ENCODE measurements around the gene KIF16B. TPM values are rescaled to one million over a fixed set of nuclear protein-coding genes. Genes with fewer than 3 reads are reported as not detected.

KIF16B gene
- total RNA-seq, 2 experiments from 2014 or later = 3.5 to 4.2 TPM

DNA sequence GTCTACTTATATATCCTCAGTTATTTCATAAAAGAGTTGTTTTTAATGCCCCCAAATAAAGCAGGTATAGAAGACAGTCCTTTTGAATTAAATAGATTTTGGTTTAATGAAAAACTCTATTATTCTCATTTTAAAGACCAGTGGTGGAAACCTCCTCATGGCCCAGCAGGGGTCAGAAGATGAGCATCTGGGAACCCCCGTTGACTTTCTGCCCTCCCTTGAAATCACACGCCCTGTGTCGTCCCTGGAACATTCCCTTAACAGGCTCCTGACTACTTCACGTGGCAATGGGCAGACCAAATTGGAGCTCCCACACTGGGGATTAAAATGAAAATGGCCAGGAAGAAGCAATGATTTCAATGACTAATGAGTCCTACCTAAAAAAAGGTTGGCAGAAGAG is 220.9 kb downstream of the KIF16B start:
- no peak overlapping the region for H3K27ac Mint-ChIP-seq
- TF ChIP-seq, protein P1, sequence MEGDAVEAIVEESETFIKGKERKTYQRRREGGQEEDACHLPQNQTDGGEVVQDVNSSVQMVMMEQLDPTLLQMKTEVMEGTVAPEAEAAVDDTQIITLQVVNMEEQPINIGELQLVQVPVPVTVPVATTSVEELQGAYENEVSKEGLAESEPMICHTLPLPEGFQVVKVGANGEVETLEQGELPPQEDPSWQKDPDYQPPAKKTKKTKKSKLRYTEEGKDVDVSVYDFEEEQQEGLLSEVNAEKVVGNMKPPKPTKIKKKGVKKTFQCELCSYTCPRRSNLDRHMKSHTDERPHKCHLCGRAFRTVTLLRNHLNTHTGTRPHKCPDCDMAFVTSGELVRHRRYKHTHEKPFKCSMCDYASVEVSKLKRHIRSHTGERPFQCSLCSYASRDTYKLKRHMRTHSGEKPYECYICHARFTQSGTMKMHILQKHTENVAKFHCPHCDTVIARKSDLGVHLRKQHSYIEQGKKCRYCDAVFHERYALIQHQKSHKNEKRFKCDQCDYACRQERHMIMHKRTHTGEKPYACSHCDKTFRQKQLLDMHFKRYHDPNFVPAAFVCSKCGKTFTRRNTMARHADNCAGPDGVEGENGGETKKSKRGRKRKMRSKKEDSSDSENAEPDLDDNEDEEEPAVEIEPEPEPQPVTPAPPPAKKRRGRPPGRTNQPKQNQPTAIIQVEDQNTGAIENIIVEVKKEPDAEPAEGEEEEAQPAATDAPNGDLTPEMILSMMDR (IDR thresholded peaks at IDR 0.05) = no peak
- peaks cover 1% of the 10 kb centered on the region for H3K36me3 Mint-ChIP-seq (ENCODE audit: low read depth)
- POLR2A ChIA-PET = no interaction called here
- intact Hi-C loops (cut with micrococcal nuclease) = no loop called here
- ATAC-seq (no peak), DNase-seq (no peak)
- no peaks in the 10 kb centered on the region for H3K9me3 Mint-ChIP-seq
- CTCF ChIA-PET = no interaction called here
- no peaks in the 10 kb centered on the region for H3K4me1 Mint-ChIP-seq (ENCODE audit: low read depth)
- no peaks in the 10 kb centered on the region for H3K27me3 Mint-ChIP-seq
- no peak overlapping the region for H3K4me3 Mint-ChIP-seq

- no peak for ATAC-seq
- intact Hi-C loops (cut with micrococcal nuclease) = no loop called here
- H3K9me3 Mint-ChIP-seq = no peaks in the 10 kb centered on the region
- DNase-seq = no peak
- no peak overlapping the region for H3K4me3 Mint-ChIP-seq
- peaks cover 1% of the 10 kb centered on the region for H3K36me3 Mint-ChIP-seq (ENCODE audit: low read depth)
- POLR2A ChIA-PET = no interaction called here
- no peaks in the 10 kb centered on the region for H3K4me1 Mint-ChIP-seq (ENCODE audit: low read depth)
- CTCF ChIA-PET = no interaction called here
- H3K27me3 Mint-ChIP-seq = no peaks in the 10 kb centered on the region
- H3K27ac Mint-ChIP-seq = no peak overlapping the region
- TF ChIP-seq, protein P1 (IDR thresholded peaks at IDR 0.05) = no peak
These were observed 221.8 kb downstream of the KIF16B start for GRCh38 chr20:16351415-16351814.

DNA sequence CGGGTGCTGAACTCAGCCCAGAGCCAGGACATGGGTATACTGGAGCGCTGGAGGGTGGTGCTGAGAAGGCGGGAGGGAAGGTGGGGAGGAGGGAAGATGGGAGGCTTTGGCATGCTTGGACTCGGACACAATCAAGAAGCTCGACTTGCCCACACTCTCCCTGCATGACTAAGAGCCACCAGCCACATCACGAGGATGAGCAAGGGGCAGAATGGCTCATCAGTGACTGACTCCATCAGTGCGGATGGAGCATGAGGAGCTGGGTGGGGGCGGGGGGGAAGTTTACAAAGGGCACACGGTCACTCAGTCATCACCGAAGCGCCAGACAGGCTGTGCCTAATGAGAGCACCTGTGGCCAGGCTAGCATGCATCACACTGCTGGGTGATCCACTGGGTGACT is 222.8 kb downstream of the KIF16B start:
- no peaks in the 10 kb centered on the region for H3K36me3 Mint-ChIP-seq (ENCODE audit: low read depth)
- intact Hi-C loops (cut with micrococcal nuclease) = no loop called here
- no peaks in the 10 kb centered on the region for H3K27me3 Mint-ChIP-seq
- CTCF ChIA-PET = no interaction called here
- no peaks in the 10 kb centered on the region for H3K9me3 Mint-ChIP-seq
- H3K27ac Mint-ChIP-seq = no peak overlapping the region
- TF ChIP-seq, protein P1 (IDR thresholded peaks at IDR 0.05) = no peak
- POLR2A ChIA-PET = no interaction called here
- H3K4me1 Mint-ChIP-seq (ENCODE audit: low read depth) = no peaks in the 10 kb centered on the region
- H3K4me3 Mint-ChIP-seq = no peak overlapping the region
- ATAC-seq (no peak), DNase-seq (no peak)

- DNase-seq (no peak), ATAC-seq (no peak)
- no peaks in the 10 kb centered on the region for H3K4me1 Mint-ChIP-seq (ENCODE audit: low read depth)
- no peak overlapping the region for H3K27ac Mint-ChIP-seq
- TF ChIP-seq, protein P1 (IDR thresholded peaks at IDR 0.05) = no peak
- no peaks in the 10 kb centered on the region for H3K27me3 Mint-ChIP-seq
- H3K36me3 Mint-ChIP-seq (ENCODE audit: low read depth) = no peaks in the 10 kb centered on the region
- ChIA-PET CTCF (no interaction called here), POLR2A (no interaction called here)
- no peaks in the 10 kb centered on the region for H3K9me3 Mint-ChIP-seq
- H3K4me3 Mint-ChIP-seq = no peak overlapping the region
- intact Hi-C loops (cut with micrococcal nuclease) = no loop called here
These were observed 223.6 kb downstream of the KIF16B start for GRCh38 chr20:16349523-16350260.

DNA sequence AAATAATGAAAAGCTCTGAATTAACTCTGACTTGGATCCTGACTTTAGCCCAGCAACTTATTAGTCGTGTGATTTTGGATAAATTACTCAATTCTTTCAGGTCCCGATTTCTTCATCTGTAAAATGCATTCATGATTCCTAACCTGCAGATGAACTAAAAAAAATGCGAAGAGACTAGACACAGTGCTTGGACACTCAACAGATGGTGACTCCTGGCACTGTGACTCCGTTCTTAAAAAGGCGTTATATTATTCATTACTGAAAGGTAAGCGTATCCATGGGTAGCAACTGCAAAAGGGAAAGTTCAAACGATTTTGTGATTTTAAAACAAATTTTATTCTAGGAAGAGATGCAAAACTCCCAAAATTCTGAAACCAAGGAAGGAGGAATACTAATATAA is 226.3 kb downstream of the KIF16B start:
- POLR2A ChIA-PET = no interaction called here
- H3K9me3 Mint-ChIP-seq = no peaks in the 10 kb centered on the region
- TF ChIP-seq, protein P1 (IDR thresholded peaks at IDR 0.05) = no peak

More for the DNA sequence above, 226.3 kb downstream of the KIF16B start:
- no peak for ATAC-seq
- CTCF ChIA-PET = no interaction called here
- intact Hi-C loops (cut with micrococcal nuclease) = no loop called here
- no peak overlapping the region for H3K27ac Mint-ChIP-seq
- H3K27me3 Mint-ChIP-seq = no peaks in the 10 kb centered on the region
- H3K4me3 Mint-ChIP-seq = no peak overlapping the region
- H3K36me3 Mint-ChIP-seq (ENCODE audit: low read depth) = no peaks in the 10 kb centered on the region
- DNase-seq = no peak
- H3K4me1 Mint-ChIP-seq (ENCODE audit: low read depth) = no peaks in the 10 kb centered on the region
